ENCODE data around the gene KLF17. TPM values are rescaled to one million over a fixed set of nuclear protein-coding genes. Genes with fewer than 3 reads are reported as not detected.

KLF17 gene
- polyA plus RNA-seq, 2 of the 4 experiments (the other 2 are of a cell fraction) = 0.16 to 0.40 TPM

- ATAC-seq (no peak), FAIRE-seq (no peak), DNase-seq (ENCODE audit: low read depth in 1 of 2, low spot score in 1 of 2) (no peak)
- Histone ChIP-seq H3K4me1 (peaks cover 17% of the 10 kb centered on the region), H3K9me3 (no peaks in the 10 kb centered on the region), H3K4me2 (no peak overlapping the region), H3K27ac (no peak overlapping the region), H3K4me3 (no peak overlapping the region)
- ChIA-PET CTCF (no interaction called here), POLR2A (no interaction called here)
- TF ChIP-seq ZC3H11A (IDR thresholded peaks at IDR 0.05) (no peak), ELK1 (IDR thresholded peaks at IDR 0.05; ENCODE audit: low read depth, low read length) (no peak), RNF2 (IDR thresholded peaks at IDR 0.05; ENCODE audit: borderline replicate concordance, low read depth) (no peak), REST (IDR thresholded peaks at IDR 0.05) (no peak), CEBPB (IDR thresholded peaks at IDR 0.05) (no peak), NR3C1 (IDR thresholded peaks at IDR 0.05) (no peak), JUN (IDR thresholded peaks at IDR 0.05) (no peak)
- TF ChIP-seq, protein P1, sequence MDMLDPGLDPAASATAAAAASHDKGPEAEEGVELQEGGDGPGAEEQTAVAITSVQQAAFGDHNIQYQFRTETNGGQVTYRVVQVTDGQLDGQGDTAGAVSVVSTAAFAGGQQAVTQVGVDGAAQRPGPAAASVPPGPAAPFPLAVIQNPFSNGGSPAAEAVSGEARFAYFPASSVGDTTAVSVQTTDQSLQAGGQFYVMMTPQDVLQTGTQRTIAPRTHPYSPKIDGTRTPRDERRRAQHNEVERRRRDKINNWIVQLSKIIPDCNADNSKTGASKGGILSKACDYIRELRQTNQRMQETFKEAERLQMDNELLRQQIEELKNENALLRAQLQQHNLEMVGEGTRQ (IDR thresholded peaks at IDR 0.05) = no peak
- 91% methylated on average over 4 of the region's 4 CpGs for WGBS (ENCODE audit: missing lambda C conversion rate)
Measured at GRCh38 chr1:44086692-44087474, 31.7 kb upstream of the KLF17 start.

- Histone ChIP-seq H3K27ac (no peak overlapping the region), H3K4me2 (no peak overlapping the region), H3K4me3 (no peak overlapping the region), H3K9me3 (peaks cover 3% of the 10 kb centered on the region; the same call in 1 of the 3 replicates), H3K4me1 (peaks cover 17% of the 10 kb centered on the region)
- WGBS (ENCODE audit: missing lambda C conversion rate) = 84% methylated on average over 13 of the region's 13 CpGs
- POLR2A ChIA-PET = no interaction called here
- CTCF ChIA-PET = interaction anchor here (0.6 kb wide), 1 partner anchor 116 kb away, joined by 3 read pairs; no protein-coding TSS in a partner anchor
- TF ChIP-seq HEYL (CRISPR knock-in tag; IDR thresholded peaks at IDR 0.05) = no peak
- no peak for TF ChIP-seq CEBPB (IDR thresholded peaks at IDR 0.05)
- no peak for TF ChIP-seq EP300 (IDR thresholded peaks at IDR 0.05)
- no peak for TF ChIP-seq MYC (IDR thresholded peaks at IDR 0.05; ENCODE audit: borderline replicate concordance, low read length)
- TF ChIP-seq MAFK (IDR thresholded peaks at IDR 0.05; ENCODE audit: partially characterized antibody) = peak; percentile 32
- FAIRE-seq = no peak
- ATAC-seq = no peak; a peak in 1 of 6 replicates
- no peak for DNase-seq (ENCODE audit: low read depth in 1 of 2, low spot score in 1 of 2)
Measured at GRCh38 chr1:44089371-44090048, 29.1 kb upstream of the KLF17 start.

- Histone ChIP-seq H3K27ac (no peak overlapping the region), H3K9me3 (peaks cover 6% of the 10 kb centered on the region; the same call in 1 of the 3 replicates), H3K4me3 (no peak overlapping the region), H3K4me2 (no peak overlapping the region), H3K4me1 (peaks cover 10% of the 10 kb centered on the region; the same call in 2 of the 3 replicates)
- DNase-seq (ENCODE audit: low read depth in 1 of 2, low spot score in 1 of 2) = no peak
- POLR2A ChIA-PET = no interaction called here
- WGBS (ENCODE audit: missing lambda C conversion rate) = 84% methylated on average over 10 of the region's 10 CpGs
- no peak for FAIRE-seq
- CTCF ChIA-PET = interaction anchor here (0.5 to 4.3 kb wide), 6 partner anchors 7 to 1701 kb away, joined by 3 to 16 read pairs (median 4); no protein-coding TSS in a partner anchor
- ATAC-seq = no peak
- no peak for TF ChIP-seq RAD21 (conservative IDR thresholded peaks at IDR 0.05 in 1 of 2, IDR thresholded peaks at IDR 0.05 in 1 of 2)
- no peak for TF ChIP-seq MAX (IDR thresholded peaks at IDR 0.05)
- TF ChIP-seq CBX2 (IDR thresholded peaks at IDR 0.05; ENCODE audit: borderline replicate concordance, low read depth) = no peak
- no peak for TF ChIP-seq POLR2A (IDR thresholded peaks at IDR 0.05; ENCODE audit: low read length)
- no peak for TF ChIP-seq NR3C1 (IDR thresholded peaks at IDR 0.05)
- no peak for TF ChIP-seq JUNB (IDR thresholded peaks at IDR 0.05)
- no peak for TF ChIP-seq RARB (CRISPR knock-in tag; IDR thresholded peaks at IDR 0.05)
- no peak for TF ChIP-seq KDM5A (IDR thresholded peaks at IDR 0.05)
- TF ChIP-seq, protein P2, sequence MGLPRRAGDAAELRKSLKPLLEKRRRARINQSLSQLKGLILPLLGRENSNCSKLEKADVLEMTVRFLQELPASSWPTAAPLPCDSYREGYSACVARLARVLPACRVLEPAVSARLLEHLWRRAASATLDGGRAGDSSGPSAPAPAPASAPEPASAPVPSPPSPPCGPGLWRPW (IDR thresholded peaks at IDR 0.05) = no peak
- no peak for TF ChIP-seq E2F6 (IDR thresholded peaks at IDR 0.05; ENCODE audit: borderline replicate concordance, low read depth)
- no peak for TF ChIP-seq EP300 (IDR thresholded peaks at IDR 0.05)
- no peak for TF ChIP-seq NPAS2 (CRISPR knock-in tag; IDR thresholded peaks at IDR 0.05; ENCODE audit: borderline replicate concordance)
- no peak for TF ChIP-seq MAZ (IDR thresholded peaks at IDR 0.05; ENCODE audit: borderline replicate concordance, low read depth, low read length)
- no peak for TF ChIP-seq MAFK (IDR thresholded peaks at IDR 0.05; ENCODE audit: partially characterized antibody)
- TF ChIP-seq FOSB (CRISPR knock-in tag; IDR thresholded peaks at IDR 0.05) = no peak
Measured at GRCh38 chr1:44090429-44091252, 28.0 kb upstream of the KLF17 start.

Data from A549 (cell line).